Fibroblast of villous mesenchyme (primary cell): ENCODE data around the gene TSNAXIP1. TPM values are rescaled to one million over a fixed set of nuclear protein-coding genes. Genes with fewer than 3 reads are reported as not detected.
"Not testable (repeated sequence)": the region's sequence is repeated elsewhere in the genome, so short reads cannot be mapped to it uniquely, and the experiment has no call there.

Experiments
- DNase-seq: peaks from one replicate; pipeline ENCODE4 v3.0.0-alpha.2; 2010; ENCODE audit warnings: low read depth
- H3K4me3 ChIP-seq: 2 replicates; pipeline ENCODE4 v1.5.1; 2011; ENCODE audit warnings: low read depth, mild to moderate bottlenecking, low read length
- CTCF ChIP-seq: IDR thresholded peaks from 2 replicates; pipeline ENCODE4 v1.5.1; 2012; ENCODE audit warnings: low read depth, mild to moderate bottlenecking, low read length; ENCODE audit not compliant: insufficient read depth
- total RNA-seq: library from RNA; depleted of rRNA; stranded (reverse); fragments of >200 nt; gene quantifications from 2 replicates; pipeline ENCODE4 v1.2.3, GENCODE V29; 2012

Gene TSNAXIP1
- total RNA-seq, 1 donor: 1.3 TPM

DNA sequence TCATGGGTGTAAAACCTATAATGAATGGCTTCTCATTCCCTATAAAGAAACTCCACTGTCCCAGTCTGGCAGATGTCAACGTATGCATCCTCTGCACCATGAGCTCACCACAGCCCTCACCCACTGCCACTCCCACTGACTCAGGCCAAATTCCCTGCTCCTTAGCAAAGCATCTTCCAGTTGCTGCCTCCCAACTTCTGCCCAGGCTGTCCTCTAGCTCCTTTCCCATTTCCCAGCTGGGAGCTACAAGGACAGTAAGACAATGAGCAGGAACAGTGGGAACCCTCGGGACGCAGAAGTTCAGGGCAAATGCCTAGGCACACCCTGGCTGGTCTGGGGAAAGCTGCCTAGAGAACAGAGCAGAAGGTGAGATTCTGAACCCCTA lies 26.3 kb downstream of the TSNAXIP1 start:
- DNase-seq: peak; percentile 32
- H3K4me3 ChIP-seq: peak overlapping the region; percentile 85
- no peak for TF ChIP-seq CTCF

- H3K4me3 ChIP-seq: peak overlapping the region; percentile 85
- TF ChIP-seq CTCF: no peak
- DNase-seq: peak; percentile 90
These were observed 26.9 kb downstream of the TSNAXIP1 start for GRCh38 chr16:67833415-67834241.

- no peak for TF ChIP-seq CTCF
- DNase-seq: no peak
- peak overlapping the region; percentile 85 for H3K4me3 ChIP-seq
These were observed 27.5 kb downstream of the TSNAXIP1 start for GRCh38 chr16:67834242-67834614.

DNA sequence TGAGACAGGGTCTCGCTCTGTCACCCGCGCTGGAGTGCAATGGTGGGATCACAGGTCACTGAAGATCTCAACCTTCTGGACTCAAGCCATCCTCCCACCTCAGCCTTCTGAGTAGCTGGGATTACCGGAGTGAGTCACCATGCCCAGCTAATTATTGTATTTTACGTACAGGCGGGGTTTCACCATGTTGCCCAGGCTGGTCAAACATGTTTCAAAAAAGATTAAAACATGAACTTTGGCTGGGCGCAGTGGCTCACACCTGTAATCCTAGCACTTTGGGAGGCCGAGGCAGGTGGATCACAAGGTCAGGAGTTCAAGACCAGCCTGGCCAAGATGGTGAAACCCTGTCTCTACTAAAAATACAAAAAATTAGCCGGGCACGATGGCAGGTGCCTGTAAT lies 30.5 kb downstream of the TSNAXIP1 start:
- DNase-seq, H3K4me3 ChIP-seq: not testable (repeated sequence)

DNA sequence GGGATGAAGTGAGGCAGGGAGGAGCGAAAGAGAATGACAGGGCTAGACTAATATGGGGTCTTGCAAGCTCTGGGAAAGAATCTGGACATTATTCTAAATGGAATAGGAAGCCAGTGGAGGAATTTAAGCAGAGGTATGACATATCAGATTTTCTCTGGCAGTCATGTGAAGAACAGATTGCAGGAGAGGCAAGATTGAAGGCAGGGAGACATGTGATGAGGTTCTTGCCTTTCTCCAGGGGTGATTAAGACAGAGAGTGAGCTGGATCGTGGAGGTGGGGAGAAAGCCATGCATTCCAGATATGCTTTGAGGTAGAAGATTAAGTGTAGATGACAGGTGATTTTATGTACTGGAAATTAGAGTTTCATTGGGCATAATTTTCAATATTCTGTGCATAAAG lies 31.1 kb downstream of the TSNAXIP1 start:
- no peak for DNase-seq
- H3K4me3 ChIP-seq: no peak overlapping the region
- no peak for TF ChIP-seq CTCF

GRCh38 chr16:67841198-67841815 lies 34.6 kb downstream of the TSNAXIP1 start:
- H3K4me3 ChIP-seq: peak overlapping the region; percentile 99
- no peak for TF ChIP-seq CTCF
- no peak for DNase-seq

DNA sequence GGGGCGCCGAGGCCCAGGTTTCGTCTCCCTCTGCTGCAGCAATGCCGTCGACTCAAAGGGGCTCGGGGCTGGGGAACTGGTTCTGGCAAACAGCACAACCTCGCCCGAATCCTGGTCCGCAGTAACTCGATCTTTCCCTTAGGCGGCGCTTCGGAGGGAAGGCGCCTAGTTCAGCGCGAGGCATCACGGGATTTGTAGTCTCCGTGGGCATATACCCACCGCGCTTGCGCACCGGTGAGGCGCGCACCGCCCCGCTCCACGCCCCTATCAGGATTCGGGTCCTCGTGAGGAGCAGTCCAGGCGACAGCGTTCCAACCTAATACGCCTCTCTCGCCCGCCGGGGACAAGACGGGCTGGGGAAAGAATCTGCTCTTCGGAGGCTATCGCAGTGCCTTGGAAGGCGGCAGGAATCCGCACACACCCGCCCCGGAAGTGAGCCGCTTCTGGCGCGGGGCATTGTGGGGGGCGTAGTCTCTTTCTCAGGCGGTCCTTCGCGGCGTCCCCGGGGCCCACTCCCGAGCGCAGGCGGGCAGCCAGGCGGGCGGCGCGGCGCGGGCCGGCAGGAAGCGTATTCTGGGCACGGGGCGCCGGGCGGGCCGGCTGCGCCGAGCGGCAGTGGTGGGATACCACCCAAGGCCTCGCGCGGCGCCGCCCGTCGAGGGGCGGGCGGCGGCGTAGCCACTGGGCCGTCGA lies 35.3 kb downstream of the TSNAXIP1 start, which contains the start of gene THAP11:
TSS of gene THAP11 (plus strand) at position 505 of the 693 bp plus-strand sequence. CDS start 235 bp downstream, outside the sequence.
- peak; percentile 95 for DNase-seq

More for the DNA sequence above, 35.3 kb downstream of the TSNAXIP1 start, which contains the start of gene THAP11:
- TF ChIP-seq CTCF: peak; percentile 82
- H3K4me3 ChIP-seq: peak within 1 kb of the TSS; percentile 99
